EL (cell line): ENCODE data around the gene FASN.
A peak's percentile ranks its signal among the peaks of the same experiment; 100 is the strongest.
"Not testable (repeated sequence)": the region's sequence is repeated elsewhere in the genome, so short reads cannot be mapped to it uniquely, and the experiment has no call there.

ENCODE experiments used
- DNase-seq: peaks from one replicate; pipeline ENCODE4 v3.0.0-alpha.2; 2016

FASN gene

GRCh38 chr17:82098169-82098938 is at the start of gene FASN:
TSS of gene FASN (minus strand) at chr17:82098236. CDS start at chr17:82096445, 1,791 bp downstream.
- DNase-seq: peak; percentile 95

GRCh38 chr17:82146663-82147654 is 48.9 kb upstream of the FASN start:
- DNase-seq: no peak

- no peak for DNase-seq
These were observed 47.6 kb upstream of the FASN start for GRCh38 chr17:82145550-82146155.

GRCh38 chr17:82143333-82143732 is 45.3 kb upstream of the FASN start:
- DNase-seq: no peak

- DNase-seq: not testable (repeated sequence)
These were observed 41.9 kb upstream of the FASN start for GRCh38 chr17:82139961-82140360.

- DNase-seq: no peak
These were observed 40.5 kb upstream of the FASN start for GRCh38 chr17:82138511-82138992.

GRCh38 chr17:82134101-82134500 is 36.1 kb upstream of the FASN start:
- DNase-seq: no peak

- DNase-seq: peak; percentile 57
These were observed 35.3 kb upstream of the FASN start for GRCh38 chr17:82133166-82133953.

- DNase-seq: no peak
These were observed 31.1 kb upstream of the FASN start for GRCh38 chr17:82129095-82129494.

- no peak for DNase-seq
These were observed 30.3 kb upstream of the FASN start for GRCh38 chr17:82128287-82128686.

GRCh38 chr17:82127704-82128103 is 29.7 kb upstream of the FASN start:
- no peak for DNase-seq

- DNase-seq: no peak
These were observed 29.2 kb upstream of the FASN start for GRCh38 chr17:82127315-82127595.

GRCh38 chr17:82126556-82127314 is 28.7 kb upstream of the FASN start:
- DNase-seq: no peak

GRCh38 chr17:82124101-82124500 is 26.1 kb upstream of the FASN start:
- no peak for DNase-seq

- DNase-seq: no peak
These were observed 23.9 kb upstream of the FASN start for GRCh38 chr17:82121660-82122629.

- no peak for DNase-seq
These were observed 23.2 kb upstream of the FASN start for GRCh38 chr17:82121246-82121645.

- DNase-seq: peak; percentile 73
These were observed 22.1 kb upstream of the FASN start for GRCh38 chr17:82120148-82120547.

- DNase-seq: no peak
These were observed 20.9 kb upstream of the FASN start for GRCh38 chr17:82118815-82119380.

GRCh38 chr17:82118168-82118814 is 20.3 kb upstream of the FASN start:
- no peak for DNase-seq
